GM21529 (cell line): ENCODE measurements around the gene LSM7.
"Not testable (repeated sequence)": the region's sequence is repeated elsewhere in the genome, so short reads cannot be mapped to it uniquely, and the experiment has no call there.

Source experiments
- ATAC-seq: cut with Tn5 transposase; IDR thresholded peaks from one replicate; pipeline ENCODE4 v1.9.1; 2021; ENCODE audit not compliant: unreplicated experiment

The LSM7 gene

GRCh38 chr19:2355168-2356035 lies 27.0 kb upstream of the LSM7 start:
- ATAC-seq, result no peak

- no peak for ATAC-seq
Observed at GRCh38 chr19:2354670-2355069, 26.3 kb upstream of the LSM7 start.

- ATAC-seq, result no peak
Observed at GRCh38 chr19:2353887-2354592, 25.7 kb upstream of the LSM7 start.

GRCh38 chr19:2353159-2353886 lies 24.9 kb upstream of the LSM7 start:
- ATAC-seq, result no peak

GRCh38 chr19:2352121-2352520 lies 23.7 kb upstream of the LSM7 start:
- no peak for ATAC-seq

- no peak for ATAC-seq
Observed at GRCh38 chr19:2351591-2351990, 23.2 kb upstream of the LSM7 start.

GRCh38 chr19:2350656-2351055 lies 22.3 kb upstream of the LSM7 start:
- no peak for ATAC-seq

GRCh38 chr19:2349818-2350217 lies 21.4 kb upstream of the LSM7 start:
- ATAC-seq, result not testable (repeated sequence)

- ATAC-seq, result no peak
Observed at GRCh38 chr19:2345794-2346663, 17.6 kb upstream of the LSM7 start.

- ATAC-seq, result no peak
Observed at GRCh38 chr19:2345076-2345475, 16.7 kb upstream of the LSM7 start.

GRCh38 chr19:2344381-2344870 lies 16.0 kb upstream of the LSM7 start:
- no peak for ATAC-seq

- ATAC-seq, result no peak
Observed at GRCh38 chr19:2343289-2343982, 15.1 kb upstream of the LSM7 start.

- ATAC-seq, result no peak
Observed at GRCh38 chr19:2342656-2343288, 14.4 kb upstream of the LSM7 start.

- no peak for ATAC-seq
Observed at GRCh38 chr19:2341982-2342381, 13.6 kb upstream of the LSM7 start.

GRCh38 chr19:2341244-2341751 lies 12.9 kb upstream of the LSM7 start:
- no peak for ATAC-seq

- no peak for ATAC-seq
Observed at GRCh38 chr19:2340496-2341243, 12.3 kb upstream of the LSM7 start.

- no peak for ATAC-seq
Observed at GRCh38 chr19:2339644-2340310, 11.4 kb upstream of the LSM7 start.
